Smooth muscle cell (in vitro differentiated cells): ENCODE measurements around the gene NFIA. TPM values are rescaled to one million over a fixed set of nuclear protein-coding genes. Genes with fewer than 3 reads are reported as not detected.

Source experiments
- DNase-seq: peaks from one replicate; lab custom pipeline; 2025; ENCODE audit not compliant: unreplicated experiment; lab: John Stamatoyannopoulos, UW
- H2AFZ ChIP-seq: fragments of 200-600 bp; sonication (generic); 2 replicates; pipeline ENCODE4 v1.6.0; 2016; ENCODE audit warnings: antibody characterized with exemption, low read depth, mild to moderate bottlenecking
- H3F3A ChIP-seq: fragments of 200-600 bp; sonication (generic); 2 replicates; pipeline ENCODE4 v1.6.0; 2017; ENCODE audit warnings: antibody characterized with exemption, low read depth
- H3K27ac ChIP-seq: fragments of 200-600 bp; sonication (generic); 2 replicates; pipeline ENCODE4 v1.5.1; 2016; ENCODE audit warnings: low read depth, mild to moderate bottlenecking
- H3K27me3 ChIP-seq: fragments of 200-600 bp; sonication (generic); 2 replicates; pipeline ENCODE4 v1.6.1; 2016; ENCODE audit warnings: low read depth, mild to moderate bottlenecking
- H3K36me3 ChIP-seq: fragments of 200-600 bp; sonication (generic); 2 replicates; pipeline ENCODE4 v1.5.1; 2016; ENCODE audit warnings: low read depth
- H3K4me1 ChIP-seq: fragments of 200-600 bp; sonication (generic); 2 replicates; pipeline ENCODE4 v1.5.1; 2016; ENCODE audit warnings: low read depth
- H3K4me2 ChIP-seq: fragments of 200-600 bp; sonication (generic); 2 replicates; pipeline ENCODE4 v1.6.0; 2016; ENCODE audit warnings: mild to moderate bottlenecking
- H3K4me3 ChIP-seq: fragments of 200-600 bp; sonication (generic); 2 replicates; pipeline ENCODE4 v1.5.1; 2016; ENCODE audit warnings: mild to moderate bottlenecking
- H3K79me2 ChIP-seq: fragments of 200-600 bp; sonication (generic); 2 replicates; pipeline ENCODE4 v1.6.0; 2016; ENCODE audit warnings: low read depth, mild to moderate bottlenecking
- H3K9ac ChIP-seq: fragments of 200-600 bp; sonication (generic); 2 replicates; pipeline ENCODE4 v1.6.0; 2016; ENCODE audit warnings: low read depth
- H3K9me3 ChIP-seq: fragments of 200-600 bp; sonication (generic); replicated peaks from 2 replicates; pipeline ENCODE4 v1.5.1; 2016; ENCODE audit warnings: low read depth
- H4K20me1 ChIP-seq: fragments of 200-600 bp; sonication (generic); 2 replicates; pipeline ENCODE4 v1.6.0; 2016; ENCODE audit warnings: low read depth
- WGBS: methylation state at CpG from one replicate; pipeline ENCODE4 v1.1.7; 2016; ENCODE audit warnings: low lambda C conversion rate; 5-methylcytosine and 5-hydroxymethylcytosine counted together
- polyA plus RNA-seq: library from polyadenylated mRNA; unstranded; fragments of >200 nt; fragmentation: Nextera tagmentation; extraction: Ambion mirVana; gene quantifications from 2 replicates; pipeline ENCODE4 v1.2.1, GENCODE V29; 2016
- total RNA-seq: library from RNA; depleted of rRNA; stranded (reverse); fragments of >200 nt; gene quantifications from 2 replicates; pipeline ENCODE4 v1.2.3, GENCODE V29; 2014
- TF ChIP-seq, protein P1 (sequence below): fragments of 200-600 bp; sonication (generic); IDR thresholded peaks from 2 replicates; pipeline ENCODE4 v1.5.1; 2017; ENCODE audit warnings: borderline replicate concordance, mild to moderate bottlenecking, antibody characterized with exemption; ENCODE audit not compliant: insufficient read depth, poor library complexity, severe bottlenecking

The NFIA gene
- total and polyA plus RNA-seq, 2 experiments from 2014 or later, result 5.0 to 6.2 TPM

DNA sequence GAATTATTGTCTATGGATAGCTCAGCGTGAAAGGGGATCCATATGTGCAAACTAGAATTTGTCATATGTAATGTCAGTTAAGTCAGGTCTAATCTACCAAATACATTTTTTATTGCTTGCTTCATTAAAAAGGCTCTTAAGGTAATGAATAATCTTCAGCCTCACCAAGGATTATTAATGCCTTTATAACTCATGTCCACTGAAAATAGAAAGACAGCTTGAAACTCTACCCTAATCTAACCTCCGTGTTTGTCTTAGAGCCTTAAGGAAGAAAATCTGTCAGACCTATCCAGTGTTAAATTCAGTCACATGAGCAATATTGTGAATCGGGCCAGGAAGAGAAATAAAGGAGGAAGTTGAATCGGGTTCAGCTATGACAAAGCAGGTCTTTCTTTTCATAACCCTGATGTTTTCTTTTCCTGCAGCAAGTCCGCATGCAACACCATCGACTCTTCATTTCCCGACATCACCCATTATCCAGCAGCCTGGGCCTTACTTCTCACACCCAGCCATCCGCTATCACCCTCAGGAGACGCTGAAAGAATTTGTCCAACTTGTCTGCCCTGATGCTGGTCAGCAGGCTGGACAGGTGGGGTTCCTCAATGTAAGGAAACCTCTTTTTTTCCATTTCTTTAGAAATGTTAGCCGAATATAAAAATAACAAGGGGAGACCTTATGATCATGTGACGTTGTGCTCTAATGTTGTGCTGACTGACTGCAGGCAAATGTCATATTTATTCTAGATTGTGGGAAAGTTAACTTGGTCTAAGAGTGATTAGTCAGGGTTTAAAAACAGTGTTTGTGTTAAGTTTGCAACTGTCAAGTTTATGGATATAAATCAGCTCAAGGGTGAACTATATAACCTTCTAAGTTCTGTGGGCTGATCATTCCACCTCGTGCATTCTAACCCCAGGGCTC lies 321.6 kb downstream of the NFIA start:
- Histone ChIP-seq H3K9ac (no peak overlapping the region), H3K4me3 (no peak overlapping the region), H3K27ac (no peak overlapping the region), H3K4me2 (no peak overlapping the region), H3F3A (peaks cover 3% of the 10 kb centered on the region), H3K79me2 (no peaks in the 10 kb centered on the region), H2AFZ (no peak overlapping the region), H3K4me1 (no peaks in the 10 kb centered on the region), H3K36me3 (no peaks in the 10 kb centered on the region), H3K27me3 (no peaks in the 10 kb centered on the region), H4K20me1 (no peaks in the 10 kb centered on the region), H3K9me3 (no peaks in the 10 kb centered on the region)
- DNase-seq, result no peak
- WGBS, result 90% methylated on average over 12 of the region's 12 CpGs
- TF ChIP-seq, protein P1, sequence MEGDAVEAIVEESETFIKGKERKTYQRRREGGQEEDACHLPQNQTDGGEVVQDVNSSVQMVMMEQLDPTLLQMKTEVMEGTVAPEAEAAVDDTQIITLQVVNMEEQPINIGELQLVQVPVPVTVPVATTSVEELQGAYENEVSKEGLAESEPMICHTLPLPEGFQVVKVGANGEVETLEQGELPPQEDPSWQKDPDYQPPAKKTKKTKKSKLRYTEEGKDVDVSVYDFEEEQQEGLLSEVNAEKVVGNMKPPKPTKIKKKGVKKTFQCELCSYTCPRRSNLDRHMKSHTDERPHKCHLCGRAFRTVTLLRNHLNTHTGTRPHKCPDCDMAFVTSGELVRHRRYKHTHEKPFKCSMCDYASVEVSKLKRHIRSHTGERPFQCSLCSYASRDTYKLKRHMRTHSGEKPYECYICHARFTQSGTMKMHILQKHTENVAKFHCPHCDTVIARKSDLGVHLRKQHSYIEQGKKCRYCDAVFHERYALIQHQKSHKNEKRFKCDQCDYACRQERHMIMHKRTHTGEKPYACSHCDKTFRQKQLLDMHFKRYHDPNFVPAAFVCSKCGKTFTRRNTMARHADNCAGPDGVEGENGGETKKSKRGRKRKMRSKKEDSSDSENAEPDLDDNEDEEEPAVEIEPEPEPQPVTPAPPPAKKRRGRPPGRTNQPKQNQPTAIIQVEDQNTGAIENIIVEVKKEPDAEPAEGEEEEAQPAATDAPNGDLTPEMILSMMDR, result no peak

DNA sequence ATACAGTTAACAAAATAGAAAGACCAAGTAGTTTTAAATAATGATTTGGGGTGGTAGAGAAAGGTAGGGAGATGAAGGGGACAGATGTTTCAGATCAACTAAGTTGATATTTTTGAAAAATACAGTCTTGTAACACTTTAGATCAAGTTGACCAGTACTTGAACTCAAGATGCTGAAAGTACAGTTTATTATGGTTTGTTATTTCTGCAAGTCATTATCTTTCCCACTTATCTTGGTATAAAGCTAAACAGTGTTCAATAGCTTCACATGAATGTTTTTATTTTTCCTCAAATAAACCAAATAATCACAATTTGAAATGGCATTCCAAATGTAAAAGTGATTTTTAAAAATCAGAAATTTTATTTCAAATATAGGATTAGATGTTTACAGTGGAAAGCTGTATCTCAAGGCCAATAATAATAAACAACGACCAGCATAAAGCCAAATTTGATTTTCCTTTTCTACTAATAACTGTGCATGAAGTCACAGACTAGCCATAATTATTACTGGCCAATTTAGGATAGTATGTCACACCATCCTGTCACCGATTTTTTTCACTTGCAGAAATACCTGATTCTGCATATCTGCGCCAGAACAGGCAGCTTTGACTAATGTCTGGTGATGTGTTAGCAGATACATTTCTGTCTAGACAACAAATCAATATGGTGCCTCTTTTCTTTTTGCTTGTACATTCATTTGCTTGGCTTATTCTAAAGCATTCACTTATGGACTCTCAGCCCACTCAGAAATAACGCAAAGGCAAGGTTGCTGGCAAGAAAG lies 322.4 kb downstream of the NFIA start:
- no peak overlapping the region for H2AFZ ChIP-seq
- no peak overlapping the region for H3K27ac ChIP-seq
- H4K20me1 ChIP-seq, result no peaks in the 10 kb centered on the region
- H3K4me1 ChIP-seq, result no peaks in the 10 kb centered on the region
- H3K79me2 ChIP-seq, result no peaks in the 10 kb centered on the region
- H3K4me3 ChIP-seq, result no peak overlapping the region
- H3K9ac ChIP-seq, result no peak overlapping the region
- TF ChIP-seq, protein P1, result no peak
- DNase-seq, result no peak
- no peak overlapping the region for H3K4me2 ChIP-seq
- no peaks in the 10 kb centered on the region for H3K36me3 ChIP-seq
- H3K9me3 ChIP-seq, result no peaks in the 10 kb centered on the region
- 66% methylated on average over 4 of the region's 4 CpGs for WGBS
- H3F3A ChIP-seq, result no peaks in the 10 kb centered on the region
- no peaks in the 10 kb centered on the region for H3K27me3 ChIP-seq

DNA sequence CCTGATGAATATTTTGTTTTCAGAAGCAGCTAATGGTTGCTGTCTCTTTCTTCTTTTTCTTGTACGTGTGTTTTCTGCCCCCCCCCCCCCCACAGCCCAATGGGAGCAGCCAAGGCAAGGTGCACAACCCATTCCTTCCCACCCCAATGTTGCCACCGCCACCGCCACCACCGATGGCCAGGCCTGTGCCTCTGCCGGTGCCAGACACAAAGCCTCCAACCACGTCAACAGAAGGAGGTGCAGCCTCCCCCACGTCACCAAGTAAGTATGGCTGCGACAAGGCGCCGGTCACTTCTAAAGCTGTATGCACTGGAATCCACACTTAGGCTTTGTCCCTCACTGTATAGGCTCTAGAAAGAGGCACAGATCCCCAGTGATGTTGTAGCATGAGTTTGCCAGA lies 324.1 kb downstream of the NFIA start:
- no peaks in the 10 kb centered on the region for H3K9me3 ChIP-seq
- no peak for DNase-seq
- 100% methylated on average over 7 of the region's 10 CpGs for WGBS
- no peaks in the 10 kb centered on the region for H3K79me2 ChIP-seq
- H3K9ac ChIP-seq, result no peak overlapping the region
- no peaks in the 10 kb centered on the region for H4K20me1 ChIP-seq
- H3F3A ChIP-seq, result no peaks in the 10 kb centered on the region
- H3K36me3 ChIP-seq, result no peaks in the 10 kb centered on the region
- TF ChIP-seq, protein P1, result no peak
- no peak overlapping the region for H3K4me3 ChIP-seq
- H3K27me3 ChIP-seq, result no peaks in the 10 kb centered on the region
- no peaks in the 10 kb centered on the region for H3K4me1 ChIP-seq
- H2AFZ ChIP-seq, result no peak overlapping the region
- no peak overlapping the region for H3K4me2 ChIP-seq
- no peak overlapping the region for H3K27ac ChIP-seq
